Suppressor macrophage treated with lipopolysaccharide for 1 hour (primary cell): ENCODE data around the gene NPM3.

ENCODE experiments used
- DNase-seq, 3 donors: peaks; one replicate each; pipeline ENCODE4 v3.0.0-alpha.2; 2020 to 2022

NPM3 gene

GRCh38 chr10:101782811-101783735 is at the start of gene NPM3:
Gene NPM3 (minus strand): TSS chr10:101783446. CDS start chr10:101783390, 56 bp downstream.
- peak; percentile 77 to 89 (median 84) for DNase-seq

- DNase-seq = no peak
Observed at GRCh38 chr10:101832325-101832771, 49.1 kb upstream of the NPM3 start.

- no peak for DNase-seq
Observed at GRCh38 chr10:101831169-101831811, 48.0 kb upstream of the NPM3 start.

- DNase-seq = peak; percentile 91 to 93 (median 91)
Observed at GRCh38 chr10:101830322-101831168, 47.3 kb upstream of the NPM3 start.

GRCh38 chr10:101829561-101830315 is 46.5 kb upstream of the NPM3 start:
- DNase-seq = peak in 1 of 3 donors; percentile 56

- no peak for DNase-seq
Observed at GRCh38 chr10:101828766-101829551, 45.7 kb upstream of the NPM3 start.

- DNase-seq = no peak
Observed at GRCh38 chr10:101827919-101828600, 44.8 kb upstream of the NPM3 start.

GRCh38 chr10:101826852-101827434 is 43.7 kb upstream of the NPM3 start:
- DNase-seq = no peak

GRCh38 chr10:101824736-101825135 is 41.5 kb upstream of the NPM3 start:
- no peak for DNase-seq

- DNase-seq = no peak
Observed at GRCh38 chr10:101818872-101819633, 35.8 kb upstream of the NPM3 start.

GRCh38 chr10:101818119-101818871 is 35.0 kb upstream of the NPM3 start, which contains the start of gene OGA:
Gene OGA (minus strand): TSS chr10:101818444. CDS start chr10:101818022, 422 bp downstream.
- DNase-seq = peak; percentile 98 to 99 (median 99)

- peak in 1 of 3 donors; percentile 84 for DNase-seq
Observed at GRCh38 chr10:101817337-101818118, 34.3 kb upstream of the NPM3 start.

- peak in 2 of 3 donors; percentile 84 to 90 for DNase-seq
Observed at GRCh38 chr10:101816913-101817336, 33.7 kb upstream of the NPM3 start.

GRCh38 chr10:101816376-101816775 is 33.1 kb upstream of the NPM3 start:
- peak in 1 of 3 donors; percentile 27 for DNase-seq

- no peak for DNase-seq
Observed at GRCh38 chr10:101814466-101815071, 31.3 kb upstream of the NPM3 start.

- DNase-seq = no peak
Observed at GRCh38 chr10:101812606-101813005, 29.4 kb upstream of the NPM3 start.

GRCh38 chr10:101807158-101807557 is 23.9 kb upstream of the NPM3 start:
- DNase-seq = no peak
